ENCODE results near the gene BMF.

BMF gene

GRCh38 chr15:40110866-40111550 is 2.3 kb upstream of the BMF start:
- Mint-ChIP-seq H3K4me3 (peak overlapping the region; percentile 57 to 64 (median 57)), H3K9me3 (no peaks in the 10 kb centered on the region), H3K4me1 (peaks cover 41% of the 10 kb centered on the region), H3K27ac (peak overlapping the region in 1 of 3 experiments; percentile 56), H3K27me3 (ENCODE audit: low read depth) (peaks cover 8% of the 10 kb centered on the region), H3K36me3 (ENCODE audit: low read depth) (peaks cover 9% of the 10 kb centered on the region)
- no peak for TF ChIP-seq CTCF (IDR thresholded peaks at IDR 0.05; ENCODE audit: unreplicated experiment in 3 of 3)

GRCh38 chr15:40108061-40108854 is 421 bp downstream of the BMF start:
- Mint-ChIP-seq H3K36me3 (ENCODE audit: low read depth) (peaks cover 29% of the 10 kb centered on the region), H3K27ac (peak overlapping the region; percentile 83 to 89 (median 83)), H3K9me3 (no peaks in the 10 kb centered on the region), H3K4me1 (peaks cover 61% of the 10 kb centered on the region), H3K27me3 (ENCODE audit: low read depth) (peaks cover 8% of the 10 kb centered on the region), H3K4me3 (peak overlapping the region; percentile 92 to 99 (median 92))
- no peak for TF ChIP-seq CTCF (IDR thresholded peaks at IDR 0.05; ENCODE audit: unreplicated experiment in 3 of 3)

GRCh38 chr15:40106203-40107161 is 2.2 kb downstream of the BMF start:
- H3K27ac Mint-ChIP-seq, result peak overlapping the region; percentile 89 to 100 (median 95)
- no peaks in the 10 kb centered on the region for H3K9me3 Mint-ChIP-seq
- peaks cover 64% of the 10 kb centered on the region for H3K4me1 Mint-ChIP-seq
- peaks cover 40% of the 10 kb centered on the region for H3K36me3 Mint-ChIP-seq (ENCODE audit: low read depth)
- peaks cover 4% of the 10 kb centered on the region for H3K27me3 Mint-ChIP-seq (ENCODE audit: low read depth)
- TF ChIP-seq CTCF (IDR thresholded peaks at IDR 0.05; ENCODE audit: unreplicated experiment in 3 of 3), result no peak
- peak overlapping the region; percentile 92 to 99 (median 92) for H3K4me3 Mint-ChIP-seq

- peaks cover 72% of the 10 kb centered on the region for H3K4me1 Mint-ChIP-seq
- TF ChIP-seq CTCF (IDR thresholded peaks at IDR 0.05; ENCODE audit: unreplicated experiment in 3 of 3), result no peak
- H3K4me3 Mint-ChIP-seq, result peak overlapping the region; percentile 92 to 99 (median 92)
- peak overlapping the region; percentile 94 to 100 (median 95) for H3K27ac Mint-ChIP-seq
- H3K36me3 Mint-ChIP-seq (ENCODE audit: low read depth), result peaks cover 48% of the 10 kb centered on the region
- no peaks in the 10 kb centered on the region for H3K9me3 Mint-ChIP-seq
- peaks cover 4% of the 10 kb centered on the region for H3K27me3 Mint-ChIP-seq (ENCODE audit: low read depth)
These were observed 3.0 kb downstream of the BMF start for GRCh38 chr15:40105517-40106202.

- TF ChIP-seq CTCF (IDR thresholded peaks at IDR 0.05; ENCODE audit: unreplicated experiment in 3 of 3), result peak; percentile 96 to 98 (median 96)
- Mint-ChIP-seq H3K36me3 (ENCODE audit: low read depth) (peaks cover 52% of the 10 kb centered on the region), H3K4me1 (peaks cover 79% of the 10 kb centered on the region)
These were observed 3.7 kb downstream of the BMF start for GRCh38 chr15:40104865-40105516.

More at GRCh38 chr15:40104865-40105516, 3.7 kb downstream of the BMF start:
- Mint-ChIP-seq H3K27ac (peak overlapping the region; percentile 94 to 100 (median 95)), H3K4me3 (peak overlapping the region; percentile 78 to 99 (median 80)), H3K9me3 (no peaks in the 10 kb centered on the region), H3K27me3 (ENCODE audit: low read depth) (peaks cover 4% of the 10 kb centered on the region)

Data from nephron (organoid).